K562 (cell line): Measurements from ENCODE around the gene ZFAND3. TPM values are rescaled to one million over a fixed set of nuclear protein-coding genes. Genes with fewer than 3 reads are reported as not detected.

Experiments used
- ARNT ChIP-seq, 2 experiments: fragments of 450-650 bp; IDR thresholded peaks; 2 replicates each; pipeline ENCODE4 v1.6.1; 2016; ENCODE audit warnings: mild to moderate bottlenecking in 1 of 2
- ATF1 ChIP-seq, 2 experiments: fragments of 450-650 bp in 1 of 2; IDR thresholded peaks; 2 replicates each; pipeline ENCODE4 v1.6.1; 2016; ENCODE audit warnings: missing compliant biosample characterization in 1 of 2, missing genetic modification characterization in 1 of 2
- CBFA2T2 ChIP-seq: fragments of 450-650 bp; conservative IDR thresholded peaks from 2 replicates; pipeline ENCODE4 v1.6.1; 2017; ENCODE audit warnings: mild to moderate bottlenecking
- CHD4 ChIP-seq: fragments of 200-600 bp; sonication (generic); IDR thresholded peaks from 3 replicates; pipeline ENCODE4 v1.6.1; 2012; ENCODE audit warnings: low read depth, mild to moderate bottlenecking, mixed read lengths, low read length, inconsistent platforms; ENCODE audit not compliant: insufficient read depth, insufficient replicate concordance, poor library complexity, severe bottlenecking
- CREM ChIP-seq: IDR thresholded peaks from 2 replicates; pipeline ENCODE4 v1.6.1; 2014; ENCODE audit warnings: antibody characterized with exemption, low read depth
- ELF1 ChIP-seq: fragments of 200-800 bp; sonication (Bioruptor generic); IDR thresholded peaks from 2 replicates; pipeline ENCODE4 v1.6.1; 2016; ENCODE audit warnings: missing genetic modification characterization, missing compliant biosample characterization
- HNRNPLL ChIP-seq: fragments of 200-400 bp; formaldehyde crosslinking; IDR thresholded peaks from 2 replicates; pipeline ENCODE4 v1.6.1; 2017; ENCODE audit warnings: low read length, low read depth, mild to moderate bottlenecking; ENCODE audit not compliant: poor library complexity, severe bottlenecking
- JUND ChIP-seq, 2 experiments: IDR thresholded peaks; 2 replicates in 1 of 2; 3 replicates in 1 of 2; pipeline ENCODE4 v1.6.1; 2011; ENCODE audit warnings: borderline replicate concordance in 2 of 2, low read depth in 2 of 2, low read length in 2 of 2, improper control_type of control experiment in 1 of 2, missing biosample characterization in 1 of 2, missing genetic modification characterization in 1 of 2, missing genetic modification reagents in 1 of 2
- KDM1A ChIP-seq, 2 experiments: fragments of 450-650 bp; IDR thresholded peaks; 2 replicates each; pipeline ENCODE4 v1.6.1; 2016; ENCODE audit warnings: mild to moderate bottlenecking in 2 of 2
- MCM3 ChIP-seq: fragments of 450-650 bp; IDR thresholded peaks from 2 replicates; pipeline ENCODE4 v1.6.1; 2016
- MTA3 ChIP-seq: fragments of 450-650 bp; formaldehyde crosslinking; IDR thresholded peaks from 2 replicates; pipeline ENCODE4 v1.6.1; 2017; ENCODE audit warnings: mild to moderate bottlenecking, borderline replicate concordance
- RFX5 ChIP-seq: IDR thresholded peaks from 2 replicates; pipeline ENCODE4 v1.6.1; 2011; ENCODE audit warnings: low read depth, mild to moderate bottlenecking, improper control_type of control experiment, low read length
- SMARCA4 ChIP-seq: fragments of 450-650 bp; IDR thresholded peaks from 2 replicates; pipeline ENCODE4 v1.6.1; 2016
- SP2 ChIP-seq: IDR thresholded peaks from 2 replicates; pipeline ENCODE4 v1.6.1; 2011; ENCODE audit warnings: mild to moderate bottlenecking, low read depth, low read length, moderate library complexity; ENCODE audit not compliant: poor library complexity, severe bottlenecking; ENCODE audit errors: extremely low read depth
- TEAD2 ChIP-seq: fragments of 450-650 bp; IDR thresholded peaks from 2 replicates; pipeline ENCODE4 v1.6.1; 2016; ENCODE audit warnings: missing genetic modification characterization, control low read depth, missing compliant biosample characterization
- TEAD4 ChIP-seq, 2 experiments: sonication (generic) in 1 of 2; formaldehyde crosslinking in 1 of 2; IDR thresholded peaks; 2 replicates each; pipeline versions ENCODE4 v1.6.1 to v1.8.0; 2012 to 2022; ENCODE audit warnings: borderline replicate concordance in 1 of 2, inconsistent platforms in 1 of 2, low read length in 1 of 2, mild to moderate bottlenecking in 1 of 2, missing genetic modification reagents in 1 of 2
- TFAM ChIP-seq: fragments of 250-450 bp; sonication (Bioruptor Pico); conservative IDR thresholded peaks from 2 replicates; pipeline ENCODE4 v1.5.0; 2021; ENCODE audit warnings: mild to moderate bottlenecking, moderate library complexity
- polyA plus RNA-seq, 8 experiments: library from polyadenylated mRNA; depleted of rRNA in 4 of 8; stranded (reverse) in 5 of 8; unstranded in 3 of 8; fragments of >200 nt; fragmentation: Nextera tagmentation in 2 of 8; fragmentation: Illumina TruSeq in 1 of 8; extraction: Ambion mirVana in 2 of 8; extraction: Trizol in 1 of 8; gene quantifications; 2 replicates each; pipeline versions ENCODE4 v1.2.1 to v1.2.3, GENCODE V29; 2011 to 2014; ENCODE audit warnings: inconsistent platforms in 1 of 8, missing spikeins in 1 of 8
- total RNA-seq, 7 experiments: library from RNA; depleted of rRNA in 6 of 7; stranded (reverse); fragments of >200 nt in 6 of 7; fragmentation: Illumina TruSeq in 2 of 7; extraction: Trizol in 2 of 7; gene quantifications; 2 replicates each; pipeline versions ENCODE4 v1.2.1 to v1.2.3, GENCODE V29; 2011 to 2021; ENCODE audit warnings: low replicate concordance in 1 of 7
- TF ChIP-seq, protein P1 (sequence below): fragments of 250-450 bp; sonication (Bioruptor Pico); IDR thresholded peaks from 2 replicates; pipeline ENCODE4 v1.8.0; 2021; ENCODE audit warnings: mild to moderate bottlenecking, moderate library complexity
- TF ChIP-seq, protein P2 (sequence below): sonication (generic); formaldehyde crosslinking; IDR thresholded peaks from 2 replicates; pipeline ENCODE4 v1.8.1; 2022; ENCODE audit warnings: missing genetic modification reagents
- TF ChIP-seq, protein P3 (sequence below): fragments of 450-650 bp; IDR thresholded peaks from 2 replicates; pipeline ENCODE4 v1.6.1; 2018; ENCODE audit not compliant: partially characterized antibody

The ZFAND3 gene
- total and polyA plus RNA-seq, 9 of the 15 experiments (the other 6 are each of a cell fraction or from before 2014, with no cell fraction given): 0.81 to 26.6 (median 11.8) TPM

DNA sequence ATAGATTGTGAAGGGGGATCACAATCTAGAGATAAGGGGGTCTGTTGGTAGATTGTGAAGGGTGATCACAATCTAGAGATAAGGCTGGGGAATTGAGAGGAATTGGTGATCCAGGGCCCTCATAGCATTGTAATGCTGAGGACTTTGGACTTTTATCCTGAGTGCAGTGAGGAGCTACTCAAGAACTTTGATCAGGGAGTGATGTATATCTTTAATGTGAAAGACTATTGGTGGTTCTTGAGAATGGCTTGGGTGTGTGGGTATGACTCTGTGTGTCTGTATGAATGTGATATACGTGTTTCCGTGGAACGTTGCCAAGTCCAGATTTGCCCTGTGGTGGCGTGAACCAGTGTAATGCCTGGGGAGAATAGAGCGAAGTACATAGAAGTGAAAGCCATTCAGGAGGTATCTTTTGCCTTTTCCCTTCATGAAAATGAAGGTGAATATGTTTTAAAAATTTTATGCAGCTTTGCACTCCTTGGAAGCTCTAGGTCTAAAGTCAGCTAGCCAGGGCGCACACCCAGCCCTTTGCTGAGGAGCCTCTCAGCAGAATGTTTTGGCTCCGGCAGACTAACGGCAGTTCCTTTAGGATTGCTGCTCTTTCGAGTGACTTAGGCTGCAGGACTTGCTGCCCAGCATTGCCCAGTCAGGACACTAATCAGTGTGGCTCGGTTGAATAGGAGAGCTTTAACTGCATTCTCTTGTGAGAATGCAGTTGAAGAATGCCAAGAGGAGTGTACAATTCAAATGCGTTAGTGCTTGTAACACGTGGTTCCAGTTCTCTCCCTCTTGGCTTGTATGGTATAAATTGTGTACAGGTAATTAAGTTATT, 3.5 kb downstream of the ZFAND3 start (continued):
- TF ChIP-seq, protein P1, sequence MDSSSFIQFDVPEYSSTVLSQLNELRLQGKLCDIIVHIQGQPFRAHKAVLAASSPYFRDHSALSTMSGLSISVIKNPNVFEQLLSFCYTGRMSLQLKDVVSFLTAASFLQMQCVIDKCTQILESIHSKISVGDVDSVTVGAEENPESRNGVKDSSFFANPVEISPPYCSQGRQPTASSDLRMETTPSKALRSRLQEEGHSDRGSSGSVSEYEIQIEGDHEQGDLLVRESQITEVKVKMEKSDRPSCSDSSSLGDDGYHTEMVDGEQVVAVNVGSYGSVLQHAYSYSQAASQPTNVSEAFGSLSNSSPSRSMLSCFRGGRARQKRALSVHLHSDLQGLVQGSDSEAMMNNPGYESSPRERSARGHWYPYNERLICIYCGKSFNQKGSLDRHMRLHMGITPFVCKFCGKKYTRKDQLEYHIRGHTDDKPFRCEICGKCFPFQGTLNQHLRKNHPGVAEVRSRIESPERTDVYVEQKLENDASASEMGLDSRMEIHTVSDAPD (CRISPR knock-in tag): no peak
- TF ChIP-seq CHD4: no peak
- TF ChIP-seq SMARCA4: peak; percentile 64
- no peak for TF ChIP-seq HNRNPLL
- TF ChIP-seq RFX5: no peak
- TF ChIP-seq SP2: no peak
- no peak for TF ChIP-seq MCM3
- TF ChIP-seq, protein P2, sequence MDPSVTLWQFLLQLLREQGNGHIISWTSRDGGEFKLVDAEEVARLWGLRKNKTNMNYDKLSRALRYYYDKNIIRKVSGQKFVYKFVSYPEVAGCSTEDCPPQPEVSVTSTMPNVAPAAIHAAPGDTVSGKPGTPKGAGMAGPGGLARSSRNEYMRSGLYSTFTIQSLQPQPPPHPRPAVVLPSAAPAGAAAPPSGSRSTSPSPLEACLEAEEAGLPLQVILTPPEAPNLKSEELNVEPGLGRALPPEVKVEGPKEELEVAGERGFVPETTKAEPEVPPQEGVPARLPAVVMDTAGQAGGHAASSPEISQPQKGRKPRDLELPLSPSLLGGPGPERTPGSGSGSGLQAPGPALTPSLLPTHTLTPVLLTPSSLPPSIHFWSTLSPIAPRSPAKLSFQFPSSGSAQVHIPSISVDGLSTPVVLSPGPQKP: no peak
- TF ChIP-seq JUND (IDR thresholded peaks at IDR 0.05; ENCODE audit: borderline replicate concordance, low read depth, low read length): 0 out of 2 replicates have a peak, but pooled peaks have one; percentile 32
- TF ChIP-seq JUND (tag; IDR thresholded peaks at IDR 0.05; ENCODE audit: borderline replicate concordance, low read depth, low read length): no peak
- TF ChIP-seq TFAM (CRISPR knock-in tag): no peak
- TF ChIP-seq ATF1 (CRISPR knock-in tag; IDR thresholded peaks at IDR 0.05): no peak
- peak; percentile 57 for TF ChIP-seq ATF1 (tag; IDR thresholded peaks at IDR 0.05)
- no peak; a peak in 1 of 4 replicates for TF ChIP-seq ARNT (IDR thresholded peaks at IDR 0.05)
- peak; percentile 46; the same call in 1 of the 2 replicates for TF ChIP-seq TEAD4 (IDR thresholded peaks at IDR 0.05; ENCODE audit: low read length)
- TF ChIP-seq TEAD4 (CRISPR knock-in tag; IDR thresholded peaks at IDR 0.05; ENCODE audit: borderline replicate concordance): no peak
- TF ChIP-seq ELF1 (tag): no peak
- TF ChIP-seq CREM: peak; percentile 64
- TF ChIP-seq, protein P3, sequence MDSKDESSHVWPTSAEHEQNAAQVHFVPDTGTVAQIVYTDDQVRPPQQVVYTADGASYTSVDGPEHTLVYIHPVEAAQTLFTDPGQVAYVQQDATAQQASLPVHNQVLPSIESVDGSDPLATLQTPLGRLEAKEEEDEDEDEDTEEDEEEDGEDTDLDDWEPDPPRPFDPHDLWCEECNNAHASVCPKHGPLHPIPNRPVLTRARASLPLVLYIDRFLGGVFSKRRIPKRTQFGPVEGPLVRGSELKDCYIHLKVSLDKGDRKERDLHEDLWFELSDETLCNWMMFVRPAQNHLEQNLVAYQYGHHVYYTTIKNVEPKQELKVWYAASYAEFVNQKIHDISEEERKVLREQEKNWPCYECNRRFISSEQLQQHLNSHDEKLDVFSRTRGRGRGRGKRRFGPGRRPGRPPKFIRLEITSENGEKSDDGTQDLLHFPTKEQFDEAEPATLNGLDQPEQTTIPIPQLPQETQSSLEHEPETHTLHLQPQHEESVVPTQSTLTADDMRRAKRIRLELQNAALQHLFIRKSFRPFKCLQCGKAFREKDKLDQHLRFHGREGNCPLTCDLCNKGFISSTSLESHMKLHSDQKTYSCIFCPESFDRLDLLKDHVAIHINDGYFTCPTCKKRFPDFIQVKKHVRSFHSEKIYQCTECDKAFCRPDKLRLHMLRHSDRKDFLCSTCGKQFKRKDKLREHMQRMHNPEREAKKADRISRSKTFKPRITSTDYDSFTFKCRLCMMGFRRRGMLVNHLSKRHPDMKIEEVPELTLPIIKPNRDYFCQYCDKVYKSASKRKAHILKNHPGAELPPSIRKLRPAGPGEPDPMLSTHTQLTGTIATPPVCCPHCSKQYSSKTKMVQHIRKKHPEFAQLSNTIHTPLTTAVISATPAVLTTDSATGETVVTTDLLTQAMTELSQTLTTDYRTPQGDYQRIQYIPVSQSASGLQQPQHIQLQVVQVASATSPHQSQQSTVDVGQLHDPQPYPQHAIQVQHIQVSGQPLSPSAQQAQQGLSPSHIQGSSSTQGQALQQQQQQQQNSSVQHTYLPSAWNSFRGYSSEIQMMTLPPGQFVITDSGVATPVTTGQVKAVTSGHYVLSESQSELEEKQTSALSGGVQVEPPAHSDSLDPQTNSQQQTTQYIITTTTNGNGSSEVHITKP: peak; percentile 83
- TF ChIP-seq KDM1A (IDR thresholded peaks at IDR 0.05): peak; percentile 76 to 78; a peak in 2 of 4 replicates
- TF ChIP-seq CBFA2T2: peak; percentile 34; the same call in 1 of the 2 replicates
- 0 out of 2 replicates have a peak, but pooled peaks have one; percentile 46 for TF ChIP-seq MTA3
- no peak for TF ChIP-seq TEAD2 (tag)
